Heart left ventricle (tissue), 13 donors: ENCODE measurements around the gene BANK1.

Source experiments
- CTCF ChIP-seq, 12 donors: fragments of 200-600 bp; sonication (generic) in 4 of 12; IDR thresholded peaks; one replicate each; pipeline versions ENCODE4 v1.5.0 to v1.8.0; 2018 to 2022; ENCODE audit warnings: antibody characterized with exemption in 12 of 12, mild to moderate bottlenecking in 5 of 12
- POLR2A ChIP-seq, 2 donors: fragments of 450-650 bp; IDR thresholded peaks; one replicate each; pipeline ENCODE4 v1.6.1; 2017; ENCODE audit warnings: antibody characterized with exemption in 2 of 2, mild to moderate bottlenecking in 2 of 2, moderate library complexity in 2 of 2
- donor health status: ischemic (EF 13 %, LVEDD 7.1; RV severe dilation, severe dysfunction).
- donor health status: DM: no; HTN: yes; CAD: no.
- donor health status: DM: no; HTN: no; CAD: no.
- donor health status: ischemic (EF 25% LVEDD 6.9; RV normal size, moderate dysfunction).
- donor health status: ischemic (EF 25% LVEDD 5.7; RV mildly dilated, moderate dysfunction).
- donor health status: ischemic (EF 35%, LVEDD 5.7; RV mildly dilated, moderate dysfunction).
- donor health status: nonischemic (EF 11% LVEDD 7.7; RV severe dilation, severe dysfunction).
- donor health status: DM: yes; HTN: yes; CAD: no.
- donor health status: PGD.
- donor health status: ischemic (EF 29% LVEDD 5.4; RV normal size, mild dysfunction).
- donor health status: nonischemic (EF 23%, LVEDD 6.1; RV moderate dilation, normal function).

GRCh38 chr4:101967697-101968346, 177.3 kb downstream of the BANK1 start:
- TF ChIP-seq POLR2A (IDR thresholded peaks at IDR 0.05) = no peak
- TF ChIP-seq CTCF (IDR thresholded peaks at IDR 0.05) = no peak
